ENCODE data around the gene OS9.
"Not testable (repeated sequence)": the region's sequence is repeated elsewhere in the genome, so short reads cannot be mapped to it uniquely, and the experiment has no call there.

OS9 gene, protein sequence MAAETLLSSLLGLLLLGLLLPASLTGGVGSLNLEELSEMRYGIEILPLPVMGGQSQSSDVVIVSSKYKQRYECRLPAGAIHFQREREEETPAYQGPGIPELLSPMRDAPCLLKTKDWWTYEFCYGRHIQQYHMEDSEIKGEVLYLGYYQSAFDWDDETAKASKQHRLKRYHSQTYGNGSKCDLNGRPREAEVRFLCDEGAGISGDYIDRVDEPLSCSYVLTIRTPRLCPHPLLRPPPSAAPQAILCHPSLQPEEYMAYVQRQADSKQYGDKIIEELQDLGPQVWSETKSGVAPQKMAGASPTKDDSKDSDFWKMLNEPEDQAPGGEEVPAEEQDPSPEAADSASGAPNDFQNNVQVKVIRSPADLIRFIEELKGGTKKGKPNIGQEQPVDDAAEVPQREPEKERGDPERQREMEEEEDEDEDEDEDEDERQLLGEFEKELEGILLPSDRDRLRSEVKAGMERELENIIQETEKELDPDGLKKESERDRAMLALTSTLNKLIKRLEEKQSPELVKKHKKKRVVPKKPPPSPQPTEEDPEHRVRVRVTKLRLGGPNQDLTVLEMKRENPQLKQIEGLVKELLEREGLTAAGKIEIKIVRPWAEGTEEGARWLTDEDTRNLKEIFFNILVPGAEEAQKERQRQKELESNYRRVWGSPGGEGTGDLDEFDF

DNA sequence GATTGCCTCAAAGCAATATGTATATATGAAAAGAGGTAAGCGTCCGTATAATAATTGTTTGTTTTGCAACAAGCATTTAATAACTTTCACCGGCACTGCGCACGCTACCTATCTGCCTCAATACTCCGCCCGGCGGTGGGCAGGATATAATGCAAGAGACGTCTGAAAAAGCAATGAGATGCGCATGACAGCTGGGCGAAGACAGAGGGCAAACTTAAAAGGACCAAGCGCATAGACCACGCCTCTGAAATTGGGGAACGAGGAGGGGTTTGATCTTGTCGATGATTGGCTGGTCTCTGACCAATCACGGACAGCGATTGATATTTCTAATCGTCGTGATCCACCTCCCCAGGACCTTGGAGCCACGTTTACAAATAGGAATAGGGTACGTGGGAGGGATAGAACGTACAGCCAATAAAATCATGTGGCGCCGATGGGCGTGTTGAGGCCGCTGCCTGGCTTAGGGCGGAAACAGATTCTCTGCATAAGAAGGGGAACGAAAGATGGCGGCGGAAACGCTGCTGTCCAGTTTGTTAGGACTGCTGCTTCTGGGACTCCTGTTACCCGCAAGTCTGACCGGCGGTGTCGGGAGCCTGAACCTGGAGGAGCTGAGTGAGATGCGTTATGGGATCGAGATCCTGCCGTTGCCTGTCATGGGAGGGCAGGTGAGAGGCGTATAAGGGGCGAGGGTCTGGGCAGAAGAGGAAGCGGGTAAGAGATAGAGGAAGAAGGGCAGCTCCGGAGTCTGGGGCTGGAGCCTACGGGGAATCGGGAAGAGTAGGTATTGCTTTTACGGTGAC, at the start of gene OS9:
Gene OS9 (plus strand): TSS at position 474 of the 800 bp plus-strand sequence. CDS start 30 bp downstream, at position 504.
- no peaks in the 10 kb centered on the region for H3K9me3 Mint-ChIP-seq
- no peak within 1 kb of the TSS for H3K4me3 Mint-ChIP-seq
- H3K4me1 Mint-ChIP-seq (ENCODE audit: low read depth): peaks cover 3% of the 10 kb centered on the region
- H3K27ac Mint-ChIP-seq: no peak within 1 kb of the TSS
- peaks cover 9% of the 10 kb centered on the region for H3K27me3 Mint-ChIP-seq
- DNase-seq: peak; percentile 87
- peaks cover 33% of the 10 kb centered on the region for H3K36me3 Mint-ChIP-seq (ENCODE audit: low read depth)

DNA sequence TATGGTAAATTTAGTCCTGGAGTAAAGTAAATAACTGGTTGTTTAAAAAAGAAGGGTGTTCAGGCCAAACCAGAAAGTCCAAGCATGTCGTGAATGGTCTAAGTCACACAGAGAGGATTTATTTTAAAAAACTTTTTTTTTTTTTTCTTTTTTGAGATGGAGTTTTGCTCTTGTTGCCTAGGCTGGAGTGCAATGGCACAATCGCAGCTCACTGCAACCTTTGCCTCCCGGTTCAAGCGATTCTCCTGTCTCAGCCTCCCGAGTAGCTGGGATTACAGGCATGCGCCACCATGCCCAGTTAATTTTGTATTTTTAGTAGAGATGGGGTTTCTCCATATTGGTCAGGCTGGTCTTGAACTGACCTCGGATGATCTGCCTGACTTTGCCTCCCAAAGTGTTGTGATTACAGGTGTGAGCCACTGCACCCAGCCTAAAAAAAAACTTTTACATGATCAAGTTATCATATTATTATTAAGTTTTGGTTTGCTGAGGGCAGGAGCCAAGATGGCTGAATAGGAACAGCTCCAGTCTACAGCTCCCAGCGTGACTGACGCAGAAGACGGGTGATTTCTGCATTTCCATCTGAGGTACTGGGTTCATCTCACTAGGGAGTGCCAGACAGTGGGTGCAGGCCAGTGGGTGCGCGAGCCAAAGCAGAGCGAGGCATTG, 47.8 kb upstream of the OS9 start:
- not testable (repeated sequence) for DNase-seq; H3K4me3 Mint-ChIP-seq; H3K27me3 Mint-ChIP-seq; H3K27ac Mint-ChIP-seq; H3K4me1 Mint-ChIP-seq (ENCODE audit: low read depth); H3K9me3 Mint-ChIP-seq; H3K36me3 Mint-ChIP-seq (ENCODE audit: low read depth)

DNA sequence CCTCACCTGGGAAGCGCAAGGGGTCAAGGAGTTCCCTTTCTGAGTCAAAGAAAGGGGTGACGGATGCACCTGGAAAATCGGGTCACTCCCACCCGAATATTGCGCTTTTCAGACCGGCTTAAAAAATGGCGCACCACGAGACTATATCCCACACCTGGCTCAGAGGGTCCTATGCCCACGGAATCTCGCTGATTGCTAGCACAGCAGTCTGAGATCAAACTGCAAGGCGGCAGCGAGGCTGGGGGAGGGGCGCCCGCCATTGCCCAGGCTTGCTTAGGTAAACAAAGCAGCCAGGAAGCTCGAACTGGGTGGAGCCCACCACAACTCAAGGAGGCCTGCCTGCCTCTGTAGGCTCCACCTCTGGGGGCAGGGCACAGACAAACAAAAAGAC, 47.3 kb upstream of the OS9 start:
- H3K4me3 Mint-ChIP-seq; DNase-seq; H3K4me1 Mint-ChIP-seq (ENCODE audit: low read depth); H3K9me3 Mint-ChIP-seq; H3K36me3 Mint-ChIP-seq (ENCODE audit: low read depth); H3K27me3 Mint-ChIP-seq; H3K27ac Mint-ChIP-seq: not testable (repeated sequence)

DNA sequence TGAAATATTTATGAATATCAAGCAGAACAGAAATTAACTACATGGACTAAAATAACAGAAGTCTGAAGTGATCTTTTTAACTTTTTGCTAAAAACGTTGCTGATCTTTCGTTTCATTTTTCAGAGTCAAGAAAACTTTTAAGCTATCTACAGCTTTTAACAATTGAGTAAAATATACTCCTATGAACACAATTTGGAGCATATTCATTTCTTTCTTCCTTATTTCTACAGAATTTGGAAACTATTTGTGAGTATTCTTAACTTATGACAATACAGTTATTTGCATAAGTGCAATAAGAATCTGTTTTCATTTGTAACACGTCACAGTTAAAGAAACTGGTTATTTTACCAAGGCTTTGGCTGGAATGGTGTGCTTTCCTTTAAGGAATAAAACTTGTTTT, 39.9 kb upstream of the OS9 start:
- Mint-ChIP-seq H3K27me3 (peaks cover 4% of the 10 kb centered on the region), H3K4me1 (ENCODE audit: low read depth) (no peaks in the 10 kb centered on the region), H3K27ac (no peak overlapping the region), H3K4me3 (no peak overlapping the region), H3K36me3 (ENCODE audit: low read depth) (no peaks in the 10 kb centered on the region), H3K9me3 (peaks cover 3% of the 10 kb centered on the region)
- DNase-seq: no peak

DNA sequence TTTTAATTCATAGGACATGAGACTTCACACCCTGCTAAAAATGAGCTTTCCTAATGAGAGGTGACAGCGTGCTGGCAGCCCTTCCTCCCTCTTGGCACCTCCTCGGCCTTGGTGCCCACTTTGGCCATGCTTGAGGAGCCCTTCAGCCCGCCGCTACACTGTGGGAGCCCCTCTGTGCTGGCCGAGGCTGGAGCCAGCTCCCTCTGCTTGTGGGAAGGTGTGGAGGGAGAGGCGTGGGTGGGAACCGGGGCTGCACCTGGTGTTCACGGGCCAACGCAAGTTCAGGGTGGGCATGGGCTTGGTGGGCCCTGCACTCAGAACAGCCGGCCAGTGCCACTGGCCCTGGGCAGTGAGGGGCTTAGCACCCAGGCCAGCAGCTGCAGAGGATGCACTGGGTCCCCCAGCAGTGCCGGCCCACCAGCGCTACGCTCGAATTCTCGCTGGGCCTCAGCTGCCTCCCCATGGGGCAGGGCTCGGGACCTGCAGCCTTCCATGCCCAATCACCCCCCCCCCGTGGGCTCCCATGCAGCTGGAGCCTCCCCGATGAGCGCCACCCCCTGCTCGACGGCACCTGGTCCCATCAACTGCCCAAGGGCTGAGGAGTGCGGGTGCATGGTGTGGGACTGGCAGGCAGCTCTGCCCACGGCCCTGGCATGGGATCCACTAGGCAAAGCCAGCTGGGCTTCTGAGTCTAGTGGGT, 38.2 kb upstream of the OS9 start:
- Mint-ChIP-seq H3K27me3 (peaks cover 5% of the 10 kb centered on the region), H3K4me1 (ENCODE audit: low read depth) (no peaks in the 10 kb centered on the region), H3K9me3 (peaks cover 3% of the 10 kb centered on the region), H3K36me3 (ENCODE audit: low read depth) (no peaks in the 10 kb centered on the region), H3K27ac (no peak overlapping the region), H3K4me3 (no peak overlapping the region)
- DNase-seq: no peak

DNA sequence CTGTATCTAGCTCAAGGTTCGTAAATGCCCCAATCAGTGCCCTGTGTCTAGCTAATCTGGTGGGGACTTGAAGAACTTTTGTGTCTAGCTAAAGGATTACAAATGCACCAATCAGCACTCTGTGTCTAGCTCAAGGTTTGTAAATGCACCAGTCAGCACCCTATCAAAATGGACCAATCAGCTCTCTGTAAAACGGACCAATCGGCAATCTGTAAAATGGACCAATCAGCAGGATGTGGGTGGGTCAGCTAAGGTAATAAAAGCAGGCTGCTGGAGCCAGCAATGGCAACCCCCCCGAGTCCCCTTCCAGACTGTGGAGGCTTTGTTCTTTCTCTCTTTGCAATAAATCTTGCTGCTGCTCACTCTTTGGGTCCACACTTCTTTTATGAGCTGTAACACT, 37.5 kb upstream of the OS9 start:
- H3K4me1 Mint-ChIP-seq (ENCODE audit: low read depth); H3K27ac Mint-ChIP-seq; DNase-seq; H3K27me3 Mint-ChIP-seq; H3K36me3 Mint-ChIP-seq (ENCODE audit: low read depth); H3K9me3 Mint-ChIP-seq; H3K4me3 Mint-ChIP-seq: not testable (repeated sequence)

DNA sequence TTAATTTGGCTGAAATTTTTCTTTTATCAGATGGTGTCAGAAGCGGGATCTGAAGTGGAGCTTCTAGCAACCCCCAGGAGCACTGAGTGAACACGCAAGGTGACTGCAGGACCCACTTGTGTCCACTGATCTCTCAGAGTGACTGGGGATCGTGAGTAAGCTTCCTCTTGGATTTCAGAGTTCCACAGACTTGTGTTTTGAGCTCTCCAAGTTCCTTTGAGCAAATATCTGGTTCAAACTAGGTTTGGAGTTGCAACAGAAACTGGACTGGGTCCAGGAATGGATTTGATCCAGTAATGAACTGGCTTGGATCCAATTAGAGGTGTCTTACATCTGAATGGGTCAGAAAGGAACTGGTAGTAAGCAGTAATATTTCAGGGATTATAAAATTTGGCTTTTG, 36.2 kb upstream of the OS9 start:
- Mint-ChIP-seq H3K27ac (no peak overlapping the region), H3K9me3 (peaks cover 10% of the 10 kb centered on the region), H3K27me3 (peaks cover 5% of the 10 kb centered on the region), H3K36me3 (ENCODE audit: low read depth) (no peaks in the 10 kb centered on the region), H3K4me3 (no peak overlapping the region), H3K4me1 (ENCODE audit: low read depth) (no peaks in the 10 kb centered on the region)
- no peak for DNase-seq

DNA sequence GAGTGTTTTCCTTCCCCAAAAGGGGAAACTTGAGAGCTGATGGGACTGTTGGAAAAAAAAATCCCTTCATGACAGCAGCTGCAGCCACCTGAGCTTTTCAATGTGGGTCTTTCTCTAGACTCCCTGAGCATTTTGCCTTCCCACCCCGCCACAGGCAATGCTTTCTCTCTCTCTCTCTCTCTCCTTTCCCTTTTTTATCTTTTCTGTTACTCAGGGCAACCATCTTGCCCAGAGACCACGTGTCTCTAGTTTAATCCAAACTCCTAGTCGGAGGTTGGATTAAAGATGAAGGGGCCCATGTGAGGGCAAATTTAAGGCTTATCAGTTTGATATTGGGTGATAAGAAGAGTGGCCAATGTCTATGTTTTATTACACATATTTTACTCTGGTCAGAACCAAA, 35.0 kb upstream of the OS9 start:
- Mint-ChIP-seq H3K27me3 (peaks cover 5% of the 10 kb centered on the region), H3K9me3 (peaks cover 10% of the 10 kb centered on the region), H3K4me3 (no peak overlapping the region), H3K27ac (no peak overlapping the region), H3K36me3 (ENCODE audit: low read depth) (no peaks in the 10 kb centered on the region), H3K4me1 (ENCODE audit: low read depth) (no peaks in the 10 kb centered on the region)
- no peak for DNase-seq

DNA sequence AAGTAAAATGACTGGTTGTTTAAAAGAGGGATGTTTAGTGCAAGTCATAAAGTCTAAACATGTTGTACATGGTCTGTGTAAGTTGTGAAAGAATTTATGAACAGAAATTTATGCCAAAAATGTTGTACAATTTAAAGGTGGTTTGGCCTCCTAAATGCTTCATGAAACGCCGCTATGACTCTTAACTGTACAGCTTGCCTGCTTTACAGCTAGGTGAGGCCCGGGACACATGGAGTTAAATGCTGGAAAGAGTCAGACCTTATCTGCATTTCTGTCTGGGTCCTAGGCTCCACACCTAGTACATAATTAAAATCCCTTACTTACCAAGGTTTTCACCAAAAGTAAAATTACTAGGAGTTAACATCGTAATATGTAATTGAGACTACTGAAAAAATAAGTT, 32.6 kb upstream of the OS9 start:
- Mint-ChIP-seq H3K4me3 (no peak overlapping the region), H3K27ac (no peak overlapping the region)

DNA sequence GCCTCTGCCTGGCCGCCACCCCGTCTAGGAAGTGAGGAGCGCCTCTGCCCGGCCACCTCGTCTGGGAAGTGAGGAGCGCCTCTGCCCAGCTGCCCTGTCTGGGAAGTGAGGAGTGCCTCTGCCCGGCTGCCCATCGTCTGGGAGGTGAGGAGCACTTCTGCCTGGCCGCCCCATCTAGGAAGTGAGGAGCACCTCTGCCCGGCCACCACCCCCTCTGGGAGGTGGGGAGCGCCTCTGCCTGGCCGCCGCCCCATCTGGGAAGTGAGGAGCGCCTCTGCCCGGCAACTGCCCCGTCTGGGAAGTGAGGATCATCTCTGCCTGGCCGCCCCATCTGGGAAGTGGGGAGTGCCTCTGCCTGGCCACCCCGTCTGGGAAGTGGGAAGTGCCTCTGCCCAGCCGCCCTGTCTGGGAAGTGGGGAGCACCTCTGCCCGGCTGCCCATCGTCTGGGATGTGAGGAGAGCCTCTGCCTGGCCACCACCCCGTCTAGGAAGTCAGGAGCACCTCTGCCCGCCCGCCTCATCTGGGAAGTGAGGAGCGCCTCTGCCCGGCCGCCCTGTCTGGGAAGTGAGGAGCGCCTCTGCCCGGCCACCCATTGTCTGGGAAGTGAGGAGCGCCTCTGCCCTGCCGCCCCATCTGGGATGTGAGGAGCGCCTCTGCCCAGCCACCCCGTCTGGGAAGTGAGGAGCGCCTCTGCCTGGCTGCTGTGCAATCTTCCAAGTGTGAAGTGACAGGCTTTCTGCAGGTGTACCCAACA, 28.7 kb upstream of the OS9 start:
- H3K27ac Mint-ChIP-seq; DNase-seq; H3K9me3 Mint-ChIP-seq; H3K4me1 Mint-ChIP-seq (ENCODE audit: low read depth); H3K27me3 Mint-ChIP-seq; H3K4me3 Mint-ChIP-seq; H3K36me3 Mint-ChIP-seq (ENCODE audit: low read depth): not testable (repeated sequence)

More for the DNA sequence above, 32.6 kb upstream of the OS9 start:
- peaks cover 5% of the 10 kb centered on the region for H3K27me3 Mint-ChIP-seq
- H3K9me3 Mint-ChIP-seq: peaks cover 7% of the 10 kb centered on the region
- no peaks in the 10 kb centered on the region for H3K4me1 Mint-ChIP-seq (ENCODE audit: low read depth)
- DNase-seq: no peak
- H3K36me3 Mint-ChIP-seq (ENCODE audit: low read depth): no peaks in the 10 kb centered on the region

DNA sequence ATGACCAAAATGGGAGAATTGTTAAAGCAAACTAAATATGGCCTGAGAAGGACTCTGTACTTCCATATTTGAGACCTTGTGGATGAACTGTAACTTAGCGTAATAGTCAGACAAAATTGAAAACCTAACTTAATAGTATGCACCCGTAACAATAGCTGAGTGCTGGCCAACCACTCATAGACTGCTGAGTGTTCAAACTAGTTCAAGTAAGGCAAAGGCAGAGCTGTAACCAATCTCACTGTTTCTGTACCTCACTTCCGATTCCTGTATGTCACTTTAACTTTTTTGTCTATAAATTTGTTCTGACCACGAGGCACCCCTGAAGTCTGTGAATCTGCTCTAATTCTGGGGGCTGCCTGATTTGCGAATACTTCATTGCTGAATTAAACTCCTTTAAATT, 27.0 kb upstream of the OS9 start:
- Mint-ChIP-seq H3K27me3 (no peaks in the 10 kb centered on the region), H3K4me3 (no peak overlapping the region), H3K9me3 (no peaks in the 10 kb centered on the region), H3K4me1 (ENCODE audit: low read depth) (no peaks in the 10 kb centered on the region), H3K27ac (no peak overlapping the region), H3K36me3 (ENCODE audit: low read depth) (no peaks in the 10 kb centered on the region)
- no peak for DNase-seq

DNA sequence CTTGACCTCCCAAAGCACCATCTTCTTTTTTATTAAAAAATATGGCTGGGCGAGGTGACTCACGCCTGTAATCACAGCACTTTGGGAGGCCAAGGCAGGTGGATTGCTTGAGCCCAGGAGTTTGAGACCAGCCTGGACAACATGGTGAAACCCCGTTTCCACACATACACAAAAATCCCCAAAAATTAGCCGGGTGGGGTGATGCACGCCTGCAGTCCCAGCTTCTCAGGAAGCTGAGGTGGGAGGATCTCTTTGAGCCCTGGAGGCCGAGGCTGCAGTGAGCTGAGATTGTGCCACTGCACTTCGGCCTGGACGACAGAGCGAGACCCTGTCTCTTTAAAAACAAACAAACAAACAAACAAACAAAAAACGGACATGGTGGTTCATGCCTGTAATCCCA, 24.2 kb upstream of the OS9 start:
- not testable (repeated sequence) for H3K9me3 Mint-ChIP-seq; H3K36me3 Mint-ChIP-seq (ENCODE audit: low read depth); H3K27me3 Mint-ChIP-seq; DNase-seq; H3K4me3 Mint-ChIP-seq; H3K4me1 Mint-ChIP-seq (ENCODE audit: low read depth); H3K27ac Mint-ChIP-seq

DNA sequence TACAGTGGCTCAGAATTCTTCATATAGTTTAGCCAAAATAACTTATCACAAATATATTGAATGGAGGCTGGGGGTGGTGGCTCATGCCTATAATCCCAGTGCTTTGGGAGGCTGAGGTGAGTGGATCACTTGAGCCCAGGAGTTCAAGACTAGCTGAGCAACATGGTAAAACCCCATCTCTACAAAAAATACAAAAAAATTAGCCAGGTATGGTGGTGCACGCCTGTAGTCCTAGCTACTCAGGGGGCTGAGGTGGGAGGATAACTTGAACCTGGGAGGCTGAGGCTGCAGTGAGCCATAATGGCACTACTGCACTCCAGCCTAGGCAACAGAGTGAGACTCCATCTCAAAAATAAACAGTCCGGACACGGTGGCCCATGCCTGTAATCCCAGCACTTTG, 22.1 kb upstream of the OS9 start:
- H3K36me3 Mint-ChIP-seq (ENCODE audit: low read depth); H3K4me1 Mint-ChIP-seq (ENCODE audit: low read depth); H3K27ac Mint-ChIP-seq; DNase-seq; H3K27me3 Mint-ChIP-seq; H3K4me3 Mint-ChIP-seq; H3K9me3 Mint-ChIP-seq: not testable (repeated sequence)

Measured in activated T-cell treated with anti-CD3 and anti-CD28 coated beads, Interleukin-2, amount 50 U/mL, for 24 hours (primary cell).